Caki2 (cell line): ENCODE data around the gene TAMALIN. TPM values are rescaled to one million over a fixed set of nuclear protein-coding genes. Genes with fewer than 3 reads are reported as not detected.

Source experiments
- DNase-seq: peaks from one replicate; pipeline ENCODE4 v3.0.0-alpha.2; 2015; ENCODE audit warnings: low read depth
- in situ Hi-C: cut with HindIII; loops from 2 replicates; pipeline ENCODE4 v1.10.0; 2016; ENCODE audit warnings: low sequenced_read_pairs, low pct_unique_long_range_greater_than_20kb, mixed read lengths
- total RNA-seq: library from RNA; depleted of rRNA; stranded (reverse); fragments of >200 nt; shearing (Covaris generic); gene quantifications from 2 replicates; pipeline ENCODE4 v1.2.3, GENCODE V29; 2014; ENCODE audit warnings: low replicate concordance

TAMALIN gene
- total RNA-seq, 1 experiment from 2014 or later, result not detected

DNA sequence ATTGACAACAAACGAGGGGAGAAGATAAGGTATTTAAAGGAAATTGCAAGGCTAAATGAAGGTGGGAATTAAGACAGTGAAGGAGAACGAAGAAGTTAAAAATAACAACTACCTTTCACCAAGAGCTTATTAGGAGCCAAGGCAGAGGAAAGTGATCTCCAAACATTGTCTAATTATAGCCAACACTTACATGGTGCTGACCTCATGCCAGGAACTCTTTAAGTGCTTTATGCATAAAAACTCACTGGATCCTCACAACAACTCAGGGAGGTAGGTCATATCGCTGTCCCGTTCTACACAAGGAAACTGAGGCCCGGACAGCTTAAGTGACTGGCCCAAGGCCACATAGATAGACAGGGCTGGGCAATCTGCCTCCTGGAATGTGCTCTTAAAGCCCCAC is 19.5 kb downstream of the TAMALIN start:
- no peak for DNase-seq
- in situ Hi-C loops, result no loop called here

DNA sequence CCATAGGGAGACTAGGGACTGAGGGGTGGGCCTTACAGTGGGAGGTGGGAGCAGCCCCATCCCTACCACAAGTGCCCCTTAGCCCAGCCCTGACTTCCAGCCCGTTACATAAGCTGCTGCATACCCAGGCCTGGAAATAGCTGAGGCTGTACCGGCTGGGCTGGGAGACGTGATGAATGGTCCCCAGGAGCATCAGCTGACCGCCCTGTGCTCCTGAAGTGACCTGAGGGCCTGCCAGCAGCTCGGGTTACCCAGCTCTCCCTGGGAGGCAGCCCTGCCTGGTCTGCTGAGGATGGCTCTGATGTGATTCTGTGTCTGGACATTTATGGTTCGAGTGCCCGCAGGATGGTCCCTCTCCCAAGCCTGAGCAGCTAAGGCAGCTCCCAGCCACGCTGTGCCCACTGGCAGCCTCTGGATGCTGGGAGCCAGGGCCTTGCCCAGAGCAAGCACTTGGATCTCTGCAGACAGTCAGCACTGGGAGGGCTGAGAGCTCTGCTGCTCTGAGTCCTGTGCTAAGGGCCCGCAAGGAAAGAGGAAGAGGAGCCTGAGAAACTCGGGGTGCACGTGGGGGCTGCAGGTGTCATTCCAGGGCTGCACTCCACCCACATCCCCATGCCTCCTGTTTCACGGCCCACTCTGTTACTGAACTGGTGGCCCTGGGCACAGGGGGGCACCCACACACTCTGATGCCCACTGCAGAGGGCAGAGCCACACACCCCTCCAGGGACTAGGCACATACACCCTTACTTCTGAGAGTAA is 20.5 kb downstream of the TAMALIN start:
- in situ Hi-C loops, result no loop called here
- no peak for DNase-seq

DNA sequence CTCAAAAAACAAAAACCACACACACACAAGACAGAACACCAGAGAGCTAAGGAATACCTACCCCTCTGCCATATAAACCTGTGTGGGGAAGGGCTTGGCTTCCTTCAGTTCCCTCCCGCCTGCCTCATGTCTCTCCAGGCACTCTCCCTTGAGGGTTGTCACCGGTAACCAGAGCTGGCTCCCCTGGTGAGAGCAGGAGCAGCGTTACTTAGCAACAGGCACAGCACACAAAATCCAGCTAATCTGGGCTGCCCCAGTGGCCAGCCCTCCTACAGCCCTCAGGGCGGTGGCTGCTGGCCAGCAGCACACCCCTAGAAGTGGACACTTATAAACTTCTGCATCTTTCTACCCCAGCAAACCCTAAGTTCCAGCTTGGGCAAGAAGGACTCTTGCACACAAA is 22.9 kb downstream of the TAMALIN start:
- no peak for DNase-seq
- in situ Hi-C loops, result no loop called here

DNA sequence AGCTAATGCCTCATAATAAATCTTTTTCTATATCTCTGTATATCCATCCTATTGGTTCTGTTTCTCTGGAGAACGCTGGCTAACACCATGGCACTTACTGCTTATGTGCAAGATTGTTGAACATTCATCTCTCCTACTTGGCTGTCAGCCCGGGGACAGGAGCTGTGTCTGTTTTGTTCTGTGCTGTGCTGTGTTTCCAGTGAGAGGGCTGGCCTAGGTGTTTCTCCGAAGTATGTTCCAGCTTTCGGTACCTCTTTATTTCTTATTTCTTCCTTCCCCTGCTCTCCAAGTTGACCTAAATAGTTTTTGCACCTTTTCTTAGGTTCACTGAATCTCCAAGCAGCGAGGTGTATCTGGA is 25.7 kb downstream of the TAMALIN start:
- in situ Hi-C loops, result no loop called here
- DNase-seq, result no peak

DNA sequence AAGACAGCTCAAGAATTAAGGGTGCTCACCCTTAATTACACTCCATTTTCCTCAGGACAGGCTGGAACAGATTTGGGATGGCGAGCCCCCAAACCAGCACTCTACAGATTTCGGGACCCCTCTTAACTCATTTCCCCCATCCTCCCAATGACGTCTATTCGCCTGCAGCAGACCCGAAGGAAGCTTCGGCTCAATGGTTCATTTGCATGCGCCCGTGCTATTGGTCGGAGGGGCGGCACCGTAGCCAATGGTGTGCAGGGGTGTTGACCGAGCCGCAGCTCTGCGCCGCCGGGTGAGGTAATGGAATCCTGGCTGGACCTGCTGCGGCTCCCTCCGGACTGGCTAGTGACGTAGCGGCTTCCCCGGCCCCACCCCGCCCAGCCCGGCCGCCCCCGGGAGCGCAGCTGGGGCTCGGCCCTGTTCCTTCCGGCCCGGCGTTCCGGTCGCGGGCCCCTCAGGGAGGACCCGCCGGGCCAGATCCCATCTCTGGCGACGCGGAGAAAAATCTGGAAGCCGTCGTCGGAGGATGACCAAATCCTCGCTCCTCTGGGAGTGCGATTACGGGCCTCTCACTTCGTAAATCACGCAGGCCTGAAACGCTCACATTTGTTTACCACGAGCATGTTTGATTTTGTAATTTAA is 26.2 kb downstream of the TAMALIN start:
- in situ Hi-C loops, result no loop called here
- DNase-seq, result peak; percentile 92

DNA sequence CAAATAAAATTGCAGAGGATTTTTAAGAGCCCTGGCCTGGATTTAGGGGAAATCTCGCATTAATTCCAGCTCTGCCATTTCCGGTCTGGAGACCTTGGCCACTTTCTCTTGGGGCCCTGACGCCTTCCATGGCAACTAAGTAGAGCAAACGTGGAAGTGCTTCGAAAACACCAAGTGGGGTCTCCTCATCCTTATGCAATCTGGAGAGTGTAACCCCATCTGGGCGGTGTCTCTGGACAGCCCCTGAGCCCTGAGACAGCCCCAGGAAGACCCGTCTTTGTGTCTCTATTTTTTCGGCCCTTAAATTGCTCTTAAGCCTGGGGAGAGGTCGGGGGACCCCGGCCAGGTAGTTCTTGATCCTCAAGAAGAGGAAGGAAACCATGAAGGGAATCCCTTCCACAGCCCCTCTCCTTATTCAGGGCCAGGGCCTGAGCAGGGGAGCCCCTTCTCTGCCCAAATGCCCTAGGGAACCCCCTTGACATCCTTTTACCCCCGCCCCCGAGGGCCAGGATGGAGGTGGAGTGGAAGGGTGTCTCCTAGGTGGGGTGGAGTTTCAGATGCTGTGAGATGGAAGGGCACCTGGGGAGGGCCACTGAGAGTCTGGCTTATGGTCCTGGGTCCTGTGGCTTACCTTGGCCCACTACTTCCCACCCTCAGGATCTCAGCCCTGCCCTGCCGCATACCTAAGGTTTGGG is 26.8 kb downstream of the TAMALIN start:
- no peak for DNase-seq
- in situ Hi-C loops, result no loop called here

DNA sequence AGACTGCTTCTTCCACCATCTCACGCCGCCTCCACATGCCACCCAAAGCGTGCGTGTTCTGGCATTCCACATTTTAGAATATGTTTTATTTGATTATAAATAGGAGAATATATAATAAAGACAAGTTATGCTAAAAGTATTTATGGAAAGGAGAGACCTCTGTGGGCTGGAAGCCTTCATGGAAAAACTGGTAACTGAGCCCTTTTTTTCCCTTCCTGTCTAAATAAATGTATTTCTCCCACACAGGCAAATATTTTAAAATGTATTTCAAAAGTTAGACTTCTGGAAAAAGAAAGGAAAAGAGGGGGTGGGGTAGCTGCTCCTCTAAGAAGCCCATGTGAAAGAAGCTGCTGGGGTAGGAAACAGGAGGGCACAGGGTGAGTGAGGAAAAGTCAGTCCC is 28.4 kb downstream of the TAMALIN start:
- DNase-seq, result no peak
- in situ Hi-C loops, result no loop called here

DNA sequence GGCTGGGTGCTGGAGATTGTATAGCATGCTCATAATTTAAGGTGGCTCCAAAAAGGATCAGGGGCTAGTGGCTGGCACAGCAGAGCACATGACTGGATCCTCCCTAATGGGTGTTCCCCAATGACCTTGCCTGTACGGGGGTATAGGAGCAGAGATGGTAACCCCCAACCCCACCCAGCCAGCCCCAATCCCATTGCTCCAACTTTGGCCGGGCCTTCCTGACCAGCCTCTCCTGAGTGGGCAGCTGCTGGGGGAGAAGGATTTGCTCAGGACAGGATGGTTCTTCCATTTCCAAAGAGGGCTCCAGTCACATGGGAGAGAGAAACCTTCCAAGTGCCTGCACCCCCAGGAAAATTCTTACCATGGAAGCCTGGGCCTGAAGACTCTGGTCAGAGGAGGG is 29.2 kb downstream of the TAMALIN start:
- DNase-seq, result no peak
- in situ Hi-C loops, result no loop called here

DNA sequence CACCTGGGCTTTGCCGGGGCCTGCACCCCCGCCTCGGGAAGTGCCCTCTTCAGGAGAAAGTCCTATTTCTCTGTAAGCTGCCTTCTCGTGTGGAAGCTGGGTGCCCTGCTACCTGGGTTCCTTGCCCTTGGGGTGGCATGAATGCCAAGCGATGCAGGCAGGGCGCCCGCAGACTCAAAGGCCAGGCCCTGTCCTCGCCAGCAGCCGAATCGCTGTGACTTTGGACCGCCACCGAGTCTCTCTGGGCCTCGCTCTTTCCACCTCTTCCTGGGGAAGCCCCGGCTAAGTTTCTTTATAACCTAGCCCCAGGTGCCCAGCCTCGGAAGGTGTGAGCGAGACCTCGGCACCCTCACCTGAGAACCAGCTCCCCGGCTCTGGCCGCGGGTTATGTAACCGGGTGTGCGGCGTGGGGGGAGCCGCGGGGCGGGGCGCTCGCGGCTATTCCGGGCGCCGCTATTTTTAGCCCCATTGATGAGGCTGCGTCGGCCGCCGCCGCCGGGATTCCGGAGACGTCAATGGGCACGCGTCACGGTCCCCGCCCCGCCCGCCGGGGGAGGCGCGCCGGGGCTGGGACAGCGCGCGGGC is 29.9 kb downstream of the TAMALIN start:
- DNase-seq, result peak; percentile 63
- in situ Hi-C loops, result no loop called here

DNA sequence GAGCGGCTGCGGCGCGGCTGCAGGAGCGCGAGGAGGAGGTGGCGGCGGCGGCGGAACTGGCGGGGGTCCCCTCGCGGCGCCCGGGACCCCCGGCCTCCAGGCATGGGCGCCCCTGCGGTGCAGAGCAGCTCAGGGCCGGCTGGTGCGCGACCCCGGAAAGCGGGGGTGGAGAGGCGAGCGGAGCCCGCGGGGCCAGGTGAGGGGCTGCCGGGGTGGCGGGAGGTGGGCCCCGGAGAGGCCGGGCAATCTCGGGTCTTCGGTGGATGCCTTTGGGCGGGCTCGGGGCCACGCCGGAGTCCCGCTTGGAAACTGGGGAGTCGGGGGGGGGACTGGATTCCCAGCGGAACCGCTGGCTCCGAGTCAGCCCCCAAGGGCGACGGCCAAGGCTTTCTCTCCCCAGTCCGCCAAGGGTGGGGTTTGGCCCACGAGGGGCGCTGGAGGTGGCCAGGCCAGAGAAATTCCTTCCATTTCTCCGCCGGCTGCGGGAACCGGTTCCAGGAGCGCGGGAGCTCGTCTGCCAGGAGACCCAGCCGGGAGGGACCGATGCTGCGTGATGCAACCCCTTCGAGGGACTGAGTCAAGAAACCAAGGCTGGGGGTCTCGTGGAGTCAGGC is 30.6 kb downstream of the TAMALIN start:
- in situ Hi-C loops, result no loop called here
- DNase-seq, result no peak

DNA sequence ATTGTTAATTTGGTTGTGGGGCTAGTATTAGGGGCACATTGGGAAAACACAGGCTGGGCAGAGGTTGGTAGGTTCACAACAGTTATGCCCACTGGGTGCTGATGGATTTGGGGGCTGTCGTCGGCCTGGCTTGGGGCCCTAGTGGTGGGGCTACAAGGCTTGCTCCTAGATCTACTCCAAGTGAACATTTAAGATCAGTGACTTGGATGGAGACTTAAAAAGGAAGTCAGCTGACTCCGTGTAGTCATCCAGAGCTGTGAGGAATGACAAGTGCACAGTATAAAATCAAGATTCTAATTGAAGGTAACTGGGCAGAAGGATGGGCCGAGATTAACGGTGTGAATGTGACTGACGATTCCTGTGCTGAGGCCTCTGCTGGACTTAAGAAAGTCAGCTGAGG is 31.7 kb downstream of the TAMALIN start:
- in situ Hi-C loops, result no loop called here
- no peak for DNase-seq

DNA sequence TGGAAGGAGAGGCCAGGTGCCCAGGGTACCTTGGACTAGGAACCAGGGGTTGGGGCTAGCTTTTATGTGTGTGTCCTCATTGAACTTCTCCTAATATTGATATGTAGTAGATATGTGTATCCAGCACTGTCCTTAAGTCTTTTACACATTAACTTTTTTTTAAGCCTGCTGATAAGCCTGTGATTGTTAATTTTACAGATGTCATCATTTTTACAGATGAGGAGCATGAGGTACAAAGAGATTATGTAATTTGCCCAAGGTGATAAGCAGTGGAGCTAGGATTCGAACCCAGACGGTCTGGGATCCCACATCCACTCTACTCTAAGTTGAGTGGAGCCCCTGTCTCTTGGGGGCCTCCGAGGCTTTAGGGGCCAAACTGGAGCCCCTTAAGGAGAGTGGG is 34.3 kb downstream of the TAMALIN start:
- no peak for DNase-seq
- in situ Hi-C loops, result no loop called here

DNA sequence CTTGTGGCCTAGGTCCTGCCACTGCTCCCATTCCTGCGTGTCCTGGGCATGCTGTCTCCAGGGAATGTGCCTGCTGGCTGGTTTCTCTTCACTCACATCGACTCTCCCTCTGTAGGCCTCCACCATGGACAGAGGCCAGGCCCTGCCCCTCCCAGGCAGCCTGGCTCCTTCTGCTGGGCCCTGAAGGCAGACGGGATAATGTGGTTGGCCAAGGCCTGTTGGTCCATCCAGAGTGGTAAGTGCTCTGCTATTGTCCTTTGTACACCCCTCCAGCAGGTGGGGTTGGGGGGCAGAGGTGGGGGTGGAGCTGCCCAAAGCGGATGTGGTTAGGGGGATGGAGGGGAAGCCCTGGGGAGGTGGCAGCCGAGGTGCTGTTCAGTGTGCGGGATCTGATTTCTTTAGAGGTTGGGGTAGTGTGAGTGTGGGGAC is 35.0 kb downstream of the TAMALIN start:
- no peak for DNase-seq
- in situ Hi-C loops, result no loop called here

DNA sequence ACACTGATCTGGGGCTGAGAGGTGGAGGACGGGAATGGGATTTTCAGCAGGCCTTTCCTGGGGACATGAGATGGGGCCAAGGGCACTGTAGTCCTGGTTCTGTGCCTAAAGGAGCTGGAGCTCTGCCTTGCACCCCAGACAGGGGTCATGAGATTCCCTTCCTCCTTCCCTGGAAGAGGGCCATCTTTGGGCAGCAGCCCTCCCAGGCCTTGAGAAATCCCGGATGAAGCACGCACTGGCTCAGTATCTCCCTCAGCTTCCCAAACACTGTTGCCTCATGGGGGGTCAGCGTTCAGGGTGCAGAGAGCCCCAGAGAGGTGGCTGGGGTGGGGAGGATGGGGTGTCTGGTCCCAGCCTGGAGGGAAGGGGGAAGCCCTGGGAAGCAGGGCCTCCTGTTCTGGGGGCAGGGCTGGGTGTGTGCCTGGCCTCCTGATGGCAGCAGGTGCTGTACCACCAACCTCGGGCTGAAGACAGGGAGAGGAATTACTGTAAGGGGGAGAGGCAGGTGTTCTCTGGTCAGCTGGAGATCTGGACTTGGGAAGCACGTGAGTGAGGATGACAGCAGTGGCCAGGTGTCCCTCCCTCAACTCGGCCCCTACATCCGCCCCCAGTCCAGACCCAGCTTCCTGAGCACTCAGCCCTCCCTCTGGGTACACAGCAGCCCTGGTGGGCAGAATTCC is 36.1 kb downstream of the TAMALIN start:
- no peak for DNase-seq
- in situ Hi-C loops, result no loop called here

DNA sequence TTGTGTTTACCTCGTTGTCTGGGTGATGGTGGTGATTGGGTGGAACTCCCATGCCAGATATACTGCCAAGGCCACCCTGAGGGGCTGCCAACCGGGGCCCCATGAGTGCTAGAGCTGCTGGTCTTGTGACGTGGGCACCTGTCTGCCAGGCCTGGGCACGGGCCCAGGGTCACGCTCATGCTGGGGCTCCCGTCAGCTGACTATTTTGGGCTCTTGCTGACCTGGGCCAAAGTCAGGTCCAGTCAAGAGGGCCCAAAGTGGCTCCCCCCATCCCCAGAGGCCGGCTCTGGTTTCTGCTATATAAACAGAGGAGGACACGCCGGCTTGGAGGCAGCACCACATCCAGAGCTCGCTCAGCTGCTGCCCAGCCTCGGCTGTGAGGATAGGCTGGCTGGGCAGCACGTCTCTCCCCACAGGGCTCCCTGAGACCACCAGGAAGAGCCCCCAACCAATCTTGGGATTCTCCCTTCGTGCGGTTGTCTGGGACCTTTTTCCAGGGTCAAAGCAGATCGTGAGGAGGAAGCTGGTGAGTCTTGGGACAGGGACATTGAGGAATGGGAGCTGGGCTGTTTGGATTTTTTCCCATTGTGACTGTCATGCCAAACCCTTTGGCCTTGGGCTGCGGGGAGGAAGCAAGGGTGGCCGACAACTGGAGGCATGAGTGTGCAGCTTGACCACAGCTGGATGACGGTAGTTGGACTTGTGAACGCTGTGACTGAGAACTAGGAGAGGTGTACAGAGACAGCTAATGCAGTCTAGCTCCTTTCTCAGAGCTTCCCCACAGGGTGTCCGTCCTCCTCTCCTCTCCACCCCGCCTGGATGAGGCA is 36.9 kb downstream of the TAMALIN start:
- DNase-seq, result no peak
- in situ Hi-C loops, result no loop called here

DNA sequence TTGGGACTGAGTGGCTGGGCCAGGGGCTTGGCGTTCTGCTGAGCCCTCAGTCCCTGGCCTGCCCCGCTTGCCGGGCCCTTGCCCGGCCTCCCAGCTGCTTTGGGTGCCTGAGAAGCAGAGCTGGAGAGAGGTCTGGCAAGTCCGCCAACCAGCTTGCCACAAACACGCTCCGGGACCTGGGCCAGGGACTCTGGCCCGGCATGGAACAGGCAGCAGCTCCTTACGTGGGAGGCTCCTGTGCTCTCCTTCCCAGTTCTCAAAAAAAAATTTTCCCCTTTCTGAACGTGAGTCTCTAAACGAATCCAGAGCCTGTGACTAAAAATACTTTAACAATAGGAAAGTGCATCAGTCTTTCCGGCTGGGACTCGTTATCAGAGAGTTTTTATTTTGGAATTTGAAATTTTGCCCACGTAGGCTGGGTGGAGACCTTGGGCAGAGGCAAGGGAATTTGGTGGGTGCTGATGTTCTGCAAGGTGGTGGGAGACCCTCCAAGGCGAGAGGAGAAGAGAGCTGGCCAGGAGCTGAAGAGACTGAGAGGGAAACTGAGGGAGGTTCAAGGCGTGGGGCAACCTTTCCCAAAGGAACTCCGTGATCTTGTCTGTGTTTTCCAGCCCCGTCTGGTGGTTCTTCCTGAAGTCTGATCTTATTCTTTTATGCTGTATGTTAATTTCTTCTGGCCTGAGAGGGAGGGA is 37.7 kb downstream of the TAMALIN start:
- no peak for DNase-seq
- in situ Hi-C loops, result no loop called here

DNA sequence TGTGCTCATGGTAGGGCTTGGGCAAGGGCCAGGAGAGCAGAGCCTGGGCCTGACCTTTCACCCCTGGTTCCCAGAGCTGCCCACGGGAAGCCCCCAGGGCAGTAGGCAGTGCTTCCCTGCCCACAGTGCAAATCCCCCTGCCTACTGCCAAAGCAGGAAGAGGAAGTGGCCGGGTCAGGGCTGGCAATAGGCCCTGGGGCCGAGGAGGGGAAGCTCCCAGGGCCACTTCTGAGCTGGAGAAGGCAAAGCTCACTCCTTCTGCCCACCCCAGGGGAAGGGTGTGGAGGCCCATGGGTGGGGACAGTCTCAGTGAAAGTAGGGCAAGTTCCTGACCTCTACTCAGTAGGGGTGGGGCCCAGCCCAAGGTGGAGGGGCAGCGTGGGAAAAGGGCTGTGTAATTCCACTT is 39.1 kb downstream of the TAMALIN start:
- in situ Hi-C loops, result no loop called here
- DNase-seq, result no peak
